H9 (cell line): ENCODE measurements around the gene MXRA7. TPM values are rescaled to one million over a fixed set of nuclear protein-coding genes. Genes with fewer than 3 reads are reported as not detected.

Experiments
- DNase-seq: peaks from one replicate; pipeline ENCODE4 v3.0.0-alpha.2; 2017
- H2AFZ ChIP-seq: one replicate; pipeline ENCODE4 v1.6.1; 2013; ENCODE audit warnings: mild to moderate bottlenecking, low read length, control low read depth, moderate library complexity
- H2AK5ac ChIP-seq: 2 replicates; pipeline ENCODE4 v1.6.1; 2013; ENCODE audit warnings: low read length, control low read depth, mixed read lengths; ENCODE audit not compliant: insufficient read length
- H2BK120ac ChIP-seq: one replicate; pipeline ENCODE4 v1.6.1; 2013; ENCODE audit warnings: low read depth, mild to moderate bottlenecking, low read length, control low read depth, inconsistent platforms; ENCODE audit not compliant: poor library complexity, severe bottlenecking
- H2BK12ac ChIP-seq: 2 replicates; pipeline ENCODE4 v1.6.1; 2013; ENCODE audit warnings: low read length, control low read depth, mixed read lengths, low read depth; ENCODE audit not compliant: insufficient read length
- H2BK15ac ChIP-seq: 2 replicates; pipeline ENCODE4 v1.6.1; 2013; ENCODE audit warnings: low read depth, low read length, control low read depth
- H2BK20ac ChIP-seq: one replicate; pipeline ENCODE4 v1.6.1; 2013; ENCODE audit warnings: low read depth, mild to moderate bottlenecking, low read length, control low read depth, inconsistent platforms; ENCODE audit not compliant: poor library complexity, severe bottlenecking
- H2BK5ac ChIP-seq: 2 replicates; pipeline ENCODE4 v1.6.1; 2013; ENCODE audit warnings: low read length, control low read depth, mixed read lengths; ENCODE audit not compliant: insufficient read length
- H3K14ac ChIP-seq: 2 replicates; pipeline ENCODE4 v1.6.1; 2013; ENCODE audit warnings: low read length, control low read depth; ENCODE audit not compliant: insufficient read depth
- H3K18ac ChIP-seq: 2 replicates; pipeline ENCODE4 v1.6.1; 2013; ENCODE audit warnings: low read depth, mild to moderate bottlenecking, mixed read lengths, low read length, control low read depth; ENCODE audit not compliant: insufficient read length
- H3K23ac ChIP-seq: 2 replicates; pipeline ENCODE4 v1.6.1; 2013; ENCODE audit warnings: low read length, control low read depth, mixed read lengths, low read depth; ENCODE audit not compliant: insufficient read length
- H3K23me2 ChIP-seq: 2 replicates; pipeline ENCODE4 v1.6.1; 2013; ENCODE audit warnings: low read depth, mild to moderate bottlenecking, mixed read lengths, low read length, control low read depth; ENCODE audit not compliant: insufficient read length, poor library complexity, severe bottlenecking
- H3K27ac ChIP-seq: 2 replicates; pipeline ENCODE4 v1.5.1; 2013; ENCODE audit warnings: low read length, control low read depth, mixed read lengths, low read depth; ENCODE audit not compliant: insufficient read length
- H3K27me3 ChIP-seq: 2 replicates; pipeline ENCODE4 v1.6.1; 2013; ENCODE audit warnings: low read length, control low read depth, inconsistent platforms; ENCODE audit not compliant: insufficient read depth
- H3K4ac ChIP-seq: 2 replicates; pipeline ENCODE4 v1.6.1; 2013; ENCODE audit warnings: low read depth, mild to moderate bottlenecking, control low read depth, inconsistent platforms, low read length, moderate library complexity
- H3K4me1 ChIP-seq: 2 replicates; pipeline ENCODE4 v1.6.1; 2013; ENCODE audit warnings: low read length, control low read depth, inconsistent platforms; ENCODE audit not compliant: insufficient read depth
- H3K4me2 ChIP-seq: 2 replicates; pipeline ENCODE4 v1.6.1; 2013; ENCODE audit warnings: low read length, control low read depth, mixed read lengths; ENCODE audit not compliant: insufficient read length, insufficient read depth
- H3K56ac ChIP-seq: 2 replicates; pipeline ENCODE4 v1.6.1; 2013; ENCODE audit warnings: low read depth, mild to moderate bottlenecking, mixed read lengths, low read length, control low read depth; ENCODE audit not compliant: insufficient read length
- H3K79me1 ChIP-seq: 2 replicates; pipeline ENCODE4 v1.6.1; 2013; ENCODE audit warnings: low read depth, mild to moderate bottlenecking, moderate library complexity, low read length, control low read depth, inconsistent platforms; ENCODE audit not compliant: insufficient read depth, poor library complexity, severe bottlenecking
- H3K79me2 ChIP-seq: 2 replicates; pipeline ENCODE4 v1.6.1; 2013; ENCODE audit warnings: low read length, control low read depth, inconsistent platforms; ENCODE audit not compliant: insufficient read depth
- H3K9ac ChIP-seq: 2 replicates; pipeline ENCODE4 v1.6.1; 2013; ENCODE audit warnings: low read length, control low read depth, mixed read lengths; ENCODE audit not compliant: insufficient read length; ENCODE audit errors: extremely low read depth
- H3K9me3 ChIP-seq: one replicate; pipeline ENCODE4 v1.6.1; 2013; ENCODE audit warnings: low read depth, low read length, inconsistent platforms; ENCODE audit not compliant: control insufficient read depth
- H3T11ph ChIP-seq: one replicate; pipeline ENCODE4 v1.6.1; 2013; ENCODE audit warnings: mild to moderate bottlenecking, low read length, control low read depth, inconsistent platforms
- H4K20me1 ChIP-seq: one replicate; pipeline ENCODE4 v1.6.1; 2013; ENCODE audit not compliant: control insufficient read depth, insufficient read length, insufficient read depth
- H4K5ac ChIP-seq: 2 replicates; pipeline ENCODE4 v1.6.1; 2013; ENCODE audit warnings: low read depth, mild to moderate bottlenecking, mixed read lengths, low read length, control low read depth; ENCODE audit not compliant: insufficient read length
- H4K8ac ChIP-seq: replicated peaks from 2 replicates; pipeline ENCODE4 v1.6.1; 2013; ENCODE audit warnings: low read length, control low read depth, mixed read lengths, low read depth; ENCODE audit not compliant: insufficient read length
- H4K91ac ChIP-seq: 2 replicates; pipeline ENCODE4 v1.6.1; 2013; ENCODE audit warnings: low read depth, mild to moderate bottlenecking, moderate library complexity, mixed read lengths, low read length, control low read depth; ENCODE audit not compliant: insufficient read length
- H3K27ac Mint-ChIP-seq, 3 experiments: 2 replicates in 2 of 3; 3 replicates in 1 of 3; pipeline ENCODE4 v1.8.0; 2020 to 2021; ENCODE audit warnings: mixed read lengths in 3 of 3, mild to moderate bottlenecking in 1 of 3, moderate library complexity in 1 of 3
- H3K27me3 Mint-ChIP-seq: 2 replicates; pipeline ENCODE4 v1.8.0; 2021; ENCODE audit warnings: low read depth, mild to moderate bottlenecking, moderate library complexity, mixed read lengths
- H3K36me3 Mint-ChIP-seq, 3 experiments: 2 replicates in 2 of 3; 3 replicates in 1 of 3; pipeline ENCODE4 v1.8.0; 2020 to 2021; ENCODE audit warnings: low read depth in 3 of 3, mixed read lengths in 3 of 3; ENCODE audit not compliant: insufficient read depth in 1 of 3
- H3K4me1 Mint-ChIP-seq, 2 experiments: 2 replicates each; pipeline ENCODE4 v1.8.0; 2020; ENCODE audit warnings: mixed read lengths in 2 of 2
- H3K4me3 Mint-ChIP-seq, 2 experiments: 2 replicates in 1 of 2; 3 replicates in 1 of 2; pipeline ENCODE4 v1.8.0; 2020 to 2021; ENCODE audit warnings: mild to moderate bottlenecking in 2 of 2, mixed read lengths in 2 of 2, moderate library complexity in 1 of 2
- H3K9me3 Mint-ChIP-seq, 2 experiments: 2 replicates in 1 of 2; 3 replicates in 1 of 2; pipeline ENCODE4 v1.8.0; 2020; ENCODE audit warnings: mild to moderate bottlenecking in 2 of 2, mixed read lengths in 2 of 2, moderate library complexity in 1 of 2
- CTCF ChIP-seq: fragments of 200-600 bp; sonication (generic); conservative IDR thresholded peaks from 3 replicates; pipeline ENCODE4 v1.8.0; 2021; ENCODE audit warnings: antibody characterized with exemption, mild to moderate bottlenecking
- WGBS: extraction: QIAGEN DNeasy Blood & Tissue Kit; methylation state at CpG from one replicate; pipeline ENCODE4 v1.1.7; 2013; ENCODE audit warnings: missing lambda C conversion rate, low lambda C conversion rate, mixed read lengths; ENCODE audit not compliant: insufficient read length; ENCODE audit errors: extremely low coverage; 5-methylcytosine and 5-hydroxymethylcytosine counted together
- total RNA-seq: library from RNA; stranded (reverse); gene quantifications from 2 replicates; pipeline ENCODE4 v1.2.1, GENCODE V29; 2021

MXRA7 gene
- total RNA-seq, 1 experiment from 2014 or later = 28.2 TPM

GRCh38 chr17:76697702-76698465, 12.9 kb downstream of the MXRA7 start:
- H2BK5ac ChIP-seq = no peak overlapping the region
- H2BK20ac ChIP-seq = no peak overlapping the region
- no peak overlapping the region for H2BK120ac ChIP-seq
- H4K5ac ChIP-seq = no peak overlapping the region
- no peaks in the 10 kb centered on the region for H3K9me3 ChIP-seq
- H3K4me3 Mint-ChIP-seq = peak overlapping the region in 1 of 2 experiments; percentile 42; a peak in 1 of 5 replicates
- no peak for TF ChIP-seq CTCF
- no peaks in the 10 kb centered on the region for H3K79me2 ChIP-seq
- no peak overlapping the region for H4K8ac ChIP-seq
- no peaks in the 10 kb centered on the region for H3K27me3 ChIP-seq
- no peak for DNase-seq
- peak overlapping the region; percentile 46 for H3K18ac ChIP-seq
- H3K23ac ChIP-seq = no peak overlapping the region
- no peak overlapping the region for H4K91ac ChIP-seq
- H3K23me2 ChIP-seq = peaks cover 3% of the 10 kb centered on the region
- H3K27ac ChIP-seq = no peak overlapping the region
- no peak overlapping the region for H3K9ac ChIP-seq
- H3K27me3 Mint-ChIP-seq = peaks cover 2% of the 10 kb centered on the region
- H3K4me2 ChIP-seq = no peak overlapping the region
- H2BK15ac ChIP-seq = no peak overlapping the region
- H3K14ac ChIP-seq = no peak overlapping the region
- peak overlapping the region in 2 of 3 experiments; percentile 25 to 90; a peak in 2 of 7 replicates for H3K27ac Mint-ChIP-seq
- H2AK5ac ChIP-seq = no peak overlapping the region
- H3K56ac ChIP-seq = no peak overlapping the region
- peaks cover 5% of the 10 kb centered on the region; the same call in 1 of the 2 replicates for H3K4me1 ChIP-seq
- no peak overlapping the region for H2AFZ ChIP-seq
- WGBS = no CpG with 5 or more reads among the region's 17 CpGs
- no peaks in the 10 kb centered on the region for H3K36me3 Mint-ChIP-seq
- no peak overlapping the region for H2BK12ac ChIP-seq
- no peak overlapping the region for H3K4ac ChIP-seq
- H4K20me1 ChIP-seq = no peaks in the 10 kb centered on the region
- H3K4me1 Mint-ChIP-seq = peaks cover 34 to 58% of the 10 kb centered on the region in 2 experiments
- no peaks in the 10 kb centered on the region for H3K79me1 ChIP-seq
- H3K9me3 Mint-ChIP-seq = no peaks in the 10 kb centered on the region
- no peak overlapping the region for H3T11ph ChIP-seq
